Kidney tubule cell (primary cell): ENCODE measurements around the gene KRT86.
A peak's percentile ranks its signal among the peaks of the same experiment; 100 is the strongest.
"Not testable (repeated sequence)": the region's sequence is repeated elsewhere in the genome, so short reads cannot be mapped to it uniquely, and the experiment has no call there.

Source experiments
- DNase-seq: peaks from one replicate; pipeline ENCODE4 v3.0.0-alpha.2; 2018; ENCODE audit warnings: low spot score

The KRT86 gene

GRCh38 chr12:52291267-52291935 lies 17.0 kb downstream of the KRT86 start, which contains the start of gene KRT81:
Gene KRT81 (minus strand): TSS chr12:52291534. CDS start chr12:52291465, 69 bp downstream.
- DNase-seq = no peak

- no peak for DNase-seq
These were observed 19.5 kb downstream of the KRT86 start for GRCh38 chr12:52293926-52294325.

- no peak for DNase-seq
These were observed 20.4 kb downstream of the KRT86 start for GRCh38 chr12:52294803-52295202.

- no peak for DNase-seq
These were observed 21.2 kb downstream of the KRT86 start for GRCh38 chr12:52295663-52296062.

GRCh38 chr12:52296572-52297215 lies 22.2 kb downstream of the KRT86 start:
- DNase-seq = no peak

- no peak for DNase-seq
These were observed 24.3 kb downstream of the KRT86 start for GRCh38 chr12:52298677-52299190.

- DNase-seq = peak; percentile 15
These were observed 26.6 kb downstream of the KRT86 start for GRCh38 chr12:52300796-52301691.

GRCh38 chr12:52301721-52302120 lies 27.3 kb downstream of the KRT86 start:
- not testable (repeated sequence) for DNase-seq

- DNase-seq = not testable (repeated sequence)
These were observed 27.9 kb downstream of the KRT86 start for GRCh38 chr12:52302242-52302914.

- not testable (repeated sequence) for DNase-seq
These were observed 30.5 kb downstream of the KRT86 start for GRCh38 chr12:52304941-52305411.

- no peak for DNase-seq
These were observed 31.7 kb downstream of the KRT86 start for GRCh38 chr12:52305921-52306705.

- no peak for DNase-seq
These were observed 32.3 kb downstream of the KRT86 start for GRCh38 chr12:52306731-52307130.

- DNase-seq = peak; percentile 71
These were observed 33.7 kb downstream of the KRT86 start for GRCh38 chr12:52307836-52308805.

GRCh38 chr12:52308806-52309425 lies 34.5 kb downstream of the KRT86 start:
- DNase-seq = peak; percentile 3

GRCh38 chr12:52310622-52311284 lies 36.3 kb downstream of the KRT86 start:
- peak; percentile 50 for DNase-seq

- no peak for DNase-seq
These were observed 36.8 kb downstream of the KRT86 start for GRCh38 chr12:52311285-52311648.

- no peak for DNase-seq
These were observed 37.6 kb downstream of the KRT86 start for GRCh38 chr12:52312086-52312485.

GRCh38 chr12:52313461-52313860 lies 39.0 kb downstream of the KRT86 start:
- DNase-seq = no peak

GRCh38 chr12:52313926-52314325 lies 39.5 kb downstream of the KRT86 start:
- no peak for DNase-seq
